ENCODE measurements around the gene ATF4. TPM values are rescaled to one million over a fixed set of nuclear protein-coding genes. Genes with fewer than 3 reads are reported as not detected.

The ATF4 gene
- total RNA-seq, 4 donors from 2014 or later, result 214 to 336 (median 309) TPM

DNA sequence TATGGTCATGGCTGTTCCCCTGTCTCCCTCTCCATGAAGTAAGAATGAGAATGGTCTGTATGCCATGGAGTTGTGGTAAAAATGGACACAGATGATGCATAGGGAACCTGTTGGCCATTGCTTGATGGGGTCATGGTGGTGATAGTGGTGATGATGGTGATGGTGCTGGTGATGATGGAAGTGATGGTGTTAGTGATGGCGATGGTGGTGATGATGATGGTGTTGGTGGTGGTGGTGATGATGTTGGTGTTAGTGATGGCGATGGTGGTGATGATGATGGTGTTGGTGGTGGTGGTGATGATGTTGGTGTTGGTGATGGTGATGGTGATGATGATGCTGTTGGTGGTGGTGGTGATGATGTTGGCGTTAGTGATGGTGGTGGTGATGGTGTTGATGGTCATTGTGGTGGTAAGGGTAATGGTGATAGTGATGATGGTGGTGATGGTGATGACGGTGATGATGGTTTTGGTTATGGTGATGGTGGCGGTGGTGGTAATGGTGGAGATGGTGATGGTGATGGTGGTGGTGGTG is 45.1 kb downstream of the ATF4 start:
- TF ChIP-seq, protein P1, sequence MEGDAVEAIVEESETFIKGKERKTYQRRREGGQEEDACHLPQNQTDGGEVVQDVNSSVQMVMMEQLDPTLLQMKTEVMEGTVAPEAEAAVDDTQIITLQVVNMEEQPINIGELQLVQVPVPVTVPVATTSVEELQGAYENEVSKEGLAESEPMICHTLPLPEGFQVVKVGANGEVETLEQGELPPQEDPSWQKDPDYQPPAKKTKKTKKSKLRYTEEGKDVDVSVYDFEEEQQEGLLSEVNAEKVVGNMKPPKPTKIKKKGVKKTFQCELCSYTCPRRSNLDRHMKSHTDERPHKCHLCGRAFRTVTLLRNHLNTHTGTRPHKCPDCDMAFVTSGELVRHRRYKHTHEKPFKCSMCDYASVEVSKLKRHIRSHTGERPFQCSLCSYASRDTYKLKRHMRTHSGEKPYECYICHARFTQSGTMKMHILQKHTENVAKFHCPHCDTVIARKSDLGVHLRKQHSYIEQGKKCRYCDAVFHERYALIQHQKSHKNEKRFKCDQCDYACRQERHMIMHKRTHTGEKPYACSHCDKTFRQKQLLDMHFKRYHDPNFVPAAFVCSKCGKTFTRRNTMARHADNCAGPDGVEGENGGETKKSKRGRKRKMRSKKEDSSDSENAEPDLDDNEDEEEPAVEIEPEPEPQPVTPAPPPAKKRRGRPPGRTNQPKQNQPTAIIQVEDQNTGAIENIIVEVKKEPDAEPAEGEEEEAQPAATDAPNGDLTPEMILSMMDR (IDR thresholded peaks at IDR 0.05), result no peak
- TF ChIP-seq POLR2A (IDR thresholded peaks at IDR 0.05), result no peak
- no peak for DNase-seq (ENCODE audit: low spot score in 2 of 2)
- intact Hi-C loops (cut with DNase I; ENCODE audit: low total_unique reads), result no loop called here
- no peak overlapping the region for H3K4me3 ChIP-seq (ENCODE audit: low read depth, poor library complexity, severe bottlenecking)
- 95 to 96% methylated on average over 5 of the region's 5 CpGs for WGBS, 2 donors

DNA sequence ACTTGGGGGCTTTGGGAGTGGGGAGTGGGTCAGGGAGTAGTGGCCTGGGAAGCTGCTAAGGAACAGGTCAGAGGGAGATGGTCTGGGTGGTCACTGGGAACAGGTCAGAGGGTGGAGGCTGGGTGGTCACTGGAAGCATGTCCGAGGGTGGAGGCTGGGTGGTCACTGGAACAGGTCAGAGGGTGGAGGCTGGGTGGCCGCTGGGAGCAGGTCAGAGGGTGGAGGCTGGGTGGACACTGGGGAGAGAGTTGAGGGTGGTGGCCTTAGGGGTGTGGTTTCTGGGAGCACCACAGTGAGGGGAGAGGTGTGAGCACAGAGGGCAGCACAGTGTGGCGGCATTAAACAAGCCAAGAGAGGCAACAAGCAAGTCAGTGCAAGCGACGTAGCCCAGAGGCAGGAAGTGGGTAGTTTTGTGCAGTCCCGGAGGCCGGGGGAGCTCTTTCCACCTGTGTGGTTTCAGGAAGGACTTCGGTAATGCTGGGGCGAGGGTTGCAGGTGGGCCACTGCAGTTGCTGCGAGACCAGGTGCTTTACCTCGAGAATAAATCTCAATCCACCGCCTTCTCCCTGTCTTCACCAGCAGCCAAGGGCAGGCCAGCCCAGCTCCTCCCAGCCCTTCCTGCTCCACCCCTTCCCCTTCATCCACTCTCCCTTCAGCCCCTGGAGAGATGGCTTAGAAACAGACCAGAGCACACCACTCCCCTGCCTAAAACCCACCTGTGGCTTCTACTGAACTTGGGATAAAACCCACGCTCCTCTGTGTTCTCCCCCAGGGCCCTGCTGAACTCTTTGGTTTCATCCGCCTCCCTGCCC is 47.0 kb downstream of the ATF4 start:
- intact Hi-C loops (cut with DNase I; ENCODE audit: low total_unique reads), result no loop called here
- 38 to 43% methylated on average over 14 of the region's 14 CpGs for whole genome bisulfite sequencing, 2 donors
- no peak for DNase-seq (ENCODE audit: low spot score in 2 of 2)
- no peak overlapping the region for H3K4me3 ChIP-seq (ENCODE audit: low read depth, poor library complexity, severe bottlenecking)
- TF ChIP-seq, protein P1 (IDR thresholded peaks at IDR 0.05), result no peak
- no peak for TF ChIP-seq POLR2A (IDR thresholded peaks at IDR 0.05)

DNA sequence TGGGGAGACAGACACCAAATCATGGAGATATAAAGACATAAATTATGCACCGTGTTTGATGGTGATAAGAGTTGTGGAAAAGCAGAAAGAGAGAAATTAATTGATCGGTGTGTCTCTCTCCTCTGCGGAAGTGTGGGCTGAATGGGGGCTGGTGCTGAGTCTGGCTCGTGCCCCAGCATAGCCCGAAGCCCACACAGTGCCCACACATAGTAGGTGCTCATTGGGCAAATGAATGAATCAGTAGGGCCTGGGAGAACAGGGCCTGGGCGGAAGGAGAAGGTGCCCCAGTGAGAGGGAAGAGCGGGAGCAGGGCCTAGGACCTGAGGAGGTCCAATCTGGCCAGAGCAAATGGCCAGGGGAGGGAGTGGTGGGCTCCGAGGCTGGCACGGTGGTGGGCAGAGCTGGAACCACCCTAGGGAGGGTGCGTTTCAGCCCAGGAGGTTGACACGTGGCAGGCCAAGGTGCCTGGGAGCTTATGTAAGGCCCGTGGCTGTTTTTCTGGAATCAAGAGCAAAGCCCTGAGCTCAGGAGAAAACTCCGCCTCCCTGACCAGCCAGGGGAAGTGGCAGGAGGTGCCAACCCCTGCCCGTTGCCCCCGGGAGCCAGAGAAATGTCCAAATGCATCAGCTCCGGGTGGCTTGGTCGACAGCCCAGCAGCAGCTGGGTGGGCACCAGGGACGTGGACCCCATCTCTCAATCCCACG is 48.1 kb downstream of the ATF4 start:
- WGBS, 2 donors, result 75 to 78% methylated on average over 12 to 19 of the region's 19 CpGs
- TF ChIP-seq POLR2A (IDR thresholded peaks at IDR 0.05), result no peak
- TF ChIP-seq, protein P1 (IDR thresholded peaks at IDR 0.05), result no peak
- intact Hi-C loops (cut with DNase I; ENCODE audit: low total_unique reads), result no loop called here
- no peak for DNase-seq (ENCODE audit: low spot score in 2 of 2)
- no peak overlapping the region for H3K4me3 ChIP-seq (ENCODE audit: low read depth, poor library complexity, severe bottlenecking)

DNA sequence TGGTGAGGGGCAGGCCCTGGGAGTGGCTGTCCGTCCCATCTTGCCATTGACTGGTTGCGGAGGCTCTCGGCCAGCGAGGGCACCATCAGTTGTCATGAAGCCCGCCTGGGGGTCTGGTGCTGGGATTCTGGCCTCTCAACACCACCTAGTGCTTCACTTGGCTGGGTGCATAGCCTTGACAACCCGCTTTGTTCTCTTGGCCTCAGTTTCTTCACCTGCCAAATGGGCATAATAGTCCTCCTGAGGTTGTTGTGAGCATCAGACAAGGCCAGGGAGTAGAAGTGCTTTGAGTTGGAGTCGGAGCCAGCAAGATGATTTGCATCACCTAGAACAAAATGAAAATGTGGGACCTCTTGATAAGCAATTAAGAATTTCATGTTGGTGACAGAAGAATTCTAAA is 48.7 kb downstream of the ATF4 start:
- H3K4me3 ChIP-seq (ENCODE audit: low read depth, poor library complexity, severe bottlenecking), result no peak overlapping the region
- intact Hi-C loops (cut with DNase I; ENCODE audit: low total_unique reads), result no loop called here
- no peak for TF ChIP-seq POLR2A (IDR thresholded peaks at IDR 0.05)
- TF ChIP-seq, protein P1 (IDR thresholded peaks at IDR 0.05), result no peak
- no peak for DNase-seq (ENCODE audit: low spot score in 2 of 2)
- 91 to 95% methylated on average over 2 to 7 of the region's 7 CpGs for WGBS, 2 donors

DNA sequence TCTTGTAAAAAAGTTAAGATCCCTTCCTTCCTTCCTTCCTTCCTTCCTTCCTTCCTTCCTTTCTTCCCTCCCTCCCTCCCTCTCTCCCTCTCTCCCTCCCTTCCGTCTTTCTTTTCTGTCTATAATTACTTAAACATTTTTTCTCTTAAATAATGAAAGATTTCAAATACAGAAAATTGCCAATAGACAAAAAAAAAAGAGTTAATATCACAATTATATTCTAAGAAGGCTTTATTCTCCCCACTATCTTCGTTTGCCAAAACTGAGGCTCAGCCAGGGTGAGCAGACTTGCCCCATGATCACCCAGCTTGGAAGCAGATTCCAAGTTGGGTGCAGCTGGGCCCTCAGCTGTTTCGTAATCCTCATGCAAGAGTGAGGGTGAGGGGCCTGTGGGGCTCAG is 49.9 kb downstream of the ATF4 start:
- 70 to 73% methylated on average over 3 of the region's 3 CpGs for WGBS, 2 donors
- TF ChIP-seq POLR2A (IDR thresholded peaks at IDR 0.05), result no peak
- TF ChIP-seq, protein P1 (IDR thresholded peaks at IDR 0.05), result no peak
- no peak overlapping the region for H3K4me3 ChIP-seq (ENCODE audit: low read depth, poor library complexity, severe bottlenecking)
- intact Hi-C loops (cut with DNase I; ENCODE audit: low total_unique reads), result no loop called here
- DNase-seq (ENCODE audit: low spot score in 2 of 2), result no peak

All from lower leg skin (tissue), 4 donors.